GM21717 (cell line): ENCODE measurements around the gene PSMB9.
"Not testable (repeated sequence)": the region's sequence is repeated elsewhere in the genome, so short reads cannot be mapped to it uniquely, and the experiment has no call there.

Experiments used
- ATAC-seq: cut with Tn5 transposase; IDR thresholded peaks from one replicate; pipeline ENCODE4 v1.9.1; 2021; ENCODE audit warnings: mild to moderate bottlenecking, moderate library complexity; ENCODE audit not compliant: unreplicated experiment

PSMB9 gene

DNA sequence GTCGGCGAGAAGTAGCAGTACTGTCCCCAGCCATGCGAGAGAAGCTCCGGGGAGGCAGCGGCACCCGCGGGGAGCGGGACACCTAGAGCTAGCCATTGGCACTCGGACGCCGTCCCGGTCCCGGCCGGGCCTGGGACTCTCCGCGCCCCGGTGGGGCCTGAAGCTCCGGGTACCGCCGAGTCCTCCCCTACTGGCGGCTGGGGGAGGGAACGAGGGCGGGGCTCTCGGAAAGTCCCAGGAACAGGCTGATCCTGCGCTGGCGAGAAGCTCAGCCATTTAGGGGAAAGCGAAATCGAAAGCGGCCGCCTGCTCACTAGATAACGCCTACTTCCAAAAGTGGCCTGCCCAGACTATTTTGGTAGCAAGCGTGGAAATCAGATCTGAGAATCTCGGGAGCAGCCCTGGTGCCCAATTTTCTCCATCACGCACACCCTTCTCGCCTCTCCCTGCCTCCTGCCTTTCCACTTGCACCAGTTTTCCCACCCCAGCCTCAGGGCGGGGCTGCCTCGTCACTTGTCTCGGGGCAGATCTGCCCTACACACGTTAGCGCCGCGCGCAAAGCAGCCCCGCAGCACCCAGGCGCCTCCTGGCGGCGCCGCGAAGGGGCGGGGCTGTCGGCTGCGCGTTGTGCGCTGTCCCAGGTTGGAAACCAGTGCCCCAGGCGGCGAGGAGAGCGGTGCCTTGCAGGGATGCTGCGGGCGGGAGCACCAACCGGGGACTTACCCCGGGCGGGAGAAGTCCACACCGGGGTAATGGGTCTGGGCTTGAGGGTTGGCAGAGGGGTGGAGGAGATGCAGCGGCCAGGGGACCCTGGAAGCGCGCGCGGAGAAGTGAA lies at the start of gene PSMB9, which contains the start of gene TAP1:
Gene PSMB9, plus strand, starts transcription at position 652 of the 835 bp plus-strand sequence. Its CDS starts 38 bp downstream, at position 690.
Gene TAP1, minus strand, starts transcription at position 164 of the 835 bp plus-strand sequence. Its CDS starts 68 bp downstream, at position 96.
- peak; percentile 67 for ATAC-seq

DNA sequence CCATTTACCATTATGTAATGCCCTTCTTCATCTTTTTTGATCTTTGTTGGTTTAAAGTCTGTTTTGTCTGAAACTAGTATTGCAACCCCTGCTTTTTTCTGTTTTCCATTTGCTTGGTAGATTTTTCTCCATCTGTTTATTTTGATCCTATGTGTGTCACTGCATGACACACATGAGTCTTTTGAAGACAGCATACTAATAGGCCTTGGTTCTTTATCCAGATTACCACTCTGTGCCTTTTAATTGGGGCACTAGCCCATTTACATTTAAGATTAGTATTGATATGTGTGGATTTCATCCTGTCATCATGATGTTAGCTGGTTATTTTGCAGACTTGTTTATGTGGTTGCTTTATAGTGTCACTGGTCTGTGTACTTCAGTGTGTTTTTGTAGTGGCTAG lies 48.6 kb upstream of the PSMB9 start:
- not testable (repeated sequence) for ATAC-seq

DNA sequence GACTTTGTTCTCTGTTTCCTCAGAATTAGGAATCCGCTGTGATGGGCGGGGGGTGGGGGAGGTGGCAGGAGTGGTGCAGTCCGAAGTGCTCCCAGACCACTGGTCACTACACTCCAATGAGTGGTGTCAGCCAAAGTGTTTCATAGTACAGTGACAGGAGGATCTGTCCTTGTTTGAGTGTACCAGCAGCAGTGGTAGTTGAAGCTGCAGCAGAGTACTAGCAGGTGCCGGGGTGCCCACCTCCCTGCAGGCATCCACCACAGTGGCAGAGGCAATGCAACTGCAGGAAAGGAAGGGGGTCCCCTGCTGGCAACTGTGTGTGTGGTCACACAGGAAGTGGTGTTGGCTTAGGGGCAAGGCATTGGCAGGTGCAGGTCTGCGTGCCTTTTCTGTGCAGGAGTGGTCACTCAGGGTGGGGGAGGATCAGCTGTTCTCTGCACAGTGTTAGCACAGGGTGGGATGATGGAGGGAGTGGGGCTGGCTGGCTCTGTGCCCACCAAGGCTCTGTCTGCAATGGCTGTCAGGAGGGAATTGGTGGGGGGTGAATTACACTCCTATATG lies 46.9 kb upstream of the PSMB9 start:
- ATAC-seq: no peak

DNA sequence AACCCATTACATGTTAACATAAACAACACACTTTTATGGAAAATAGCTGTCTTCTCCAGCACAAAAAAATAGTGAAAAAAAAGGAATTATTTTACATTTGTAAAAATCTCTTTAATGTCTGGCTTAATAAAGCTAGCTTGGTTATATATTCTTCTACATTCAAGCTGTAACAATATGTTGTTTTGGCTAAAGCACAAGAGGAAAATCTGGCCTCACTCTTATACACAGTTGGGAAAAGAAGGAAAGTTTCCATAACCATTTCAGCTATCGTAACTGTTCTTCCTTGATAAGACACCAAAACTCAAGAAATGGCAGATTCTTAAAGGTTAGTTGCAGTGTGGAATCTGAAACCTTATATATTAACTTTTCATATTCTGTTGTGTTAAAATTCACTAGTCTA lies 44.8 kb upstream of the PSMB9 start:
- ATAC-seq: no peak

DNA sequence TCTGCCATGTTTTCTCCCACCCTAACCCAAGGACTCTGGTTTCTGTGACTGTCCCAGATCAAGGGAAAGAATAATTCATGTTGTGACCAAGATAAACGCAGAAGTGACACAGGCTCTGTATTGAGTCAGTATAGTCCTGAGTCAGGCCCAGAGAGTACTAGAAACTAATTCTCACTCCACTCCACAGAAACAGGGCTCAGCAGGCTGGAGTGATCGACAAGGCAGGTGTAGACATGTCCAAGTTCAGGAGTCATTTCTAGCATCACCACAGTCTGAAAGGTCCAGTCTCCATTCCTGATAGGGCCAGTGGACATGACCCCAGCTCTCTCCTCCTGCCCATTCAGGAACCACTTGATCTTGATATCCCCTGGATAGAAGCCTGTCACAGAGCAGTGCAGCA lies 39.8 kb upstream of the PSMB9 start:
- no peak for ATAC-seq

DNA sequence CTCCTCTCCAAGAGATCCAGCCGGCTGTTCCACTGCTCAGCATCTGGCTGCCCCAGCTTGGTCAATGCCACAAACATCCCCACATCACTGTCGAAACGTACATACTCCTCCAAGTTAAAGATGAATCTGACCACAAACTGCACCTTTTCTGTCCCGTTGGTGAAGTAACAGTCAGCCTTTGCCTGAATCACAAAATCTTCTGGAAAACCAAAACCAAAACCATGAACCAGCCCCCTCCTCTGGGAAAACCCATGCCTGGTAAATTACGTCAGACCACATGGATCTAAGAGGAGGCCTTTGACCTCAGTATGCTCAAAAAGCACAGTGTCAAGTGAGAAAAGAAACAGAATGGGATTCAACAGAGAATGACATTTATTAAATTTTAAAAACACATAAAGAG lies 38.9 kb upstream of the PSMB9 start:
- ATAC-seq: no peak

DNA sequence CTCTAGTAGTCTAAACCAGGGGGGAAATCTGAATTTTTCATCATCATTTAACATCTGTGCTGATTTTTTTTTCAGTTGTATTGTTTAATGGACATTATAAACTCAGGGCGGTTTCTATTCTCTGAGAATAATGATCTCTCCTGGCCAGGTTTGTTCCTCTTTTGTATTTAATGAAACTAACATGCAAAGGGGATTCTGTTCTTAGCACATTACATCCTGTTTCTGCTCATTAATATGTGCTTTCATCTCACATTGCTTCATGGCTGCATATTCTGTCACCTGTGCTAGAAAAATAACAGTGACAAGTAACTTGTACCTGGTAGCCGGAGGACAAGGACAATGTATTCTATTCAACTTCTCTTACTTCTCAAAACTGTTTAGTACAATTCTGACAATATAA lies 38.0 kb upstream of the PSMB9 start:
- ATAC-seq: no peak

DNA sequence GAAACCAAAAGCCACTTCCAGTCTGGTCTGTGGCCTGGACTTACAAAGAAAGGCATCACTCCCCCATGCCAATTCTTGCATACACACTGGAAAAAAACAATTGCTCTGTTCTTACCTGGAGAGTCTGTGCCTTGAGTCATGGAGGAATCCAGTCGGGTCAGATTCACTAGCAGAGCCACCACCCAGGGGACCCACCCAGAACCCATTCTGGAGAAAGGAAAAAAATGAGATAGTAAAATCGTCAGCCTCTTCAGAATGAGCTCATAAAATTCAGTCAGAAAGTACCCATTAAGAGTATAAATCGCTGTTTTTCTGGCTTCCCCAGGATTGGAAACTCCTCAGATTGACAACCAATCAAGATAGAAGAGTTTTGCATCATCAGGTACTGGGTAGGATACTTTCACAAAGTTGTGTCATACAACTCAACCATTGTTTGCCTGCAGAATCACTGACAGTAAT lies 37.2 kb upstream of the PSMB9 start, which contains the start of gene HLA-DOB:
Gene HLA-DOB, minus strand, starts transcription at position 257 of the 459 bp plus-strand sequence. Its CDS starts 51 bp downstream, at position 206.
- peak; percentile 43 for ATAC-seq

DNA sequence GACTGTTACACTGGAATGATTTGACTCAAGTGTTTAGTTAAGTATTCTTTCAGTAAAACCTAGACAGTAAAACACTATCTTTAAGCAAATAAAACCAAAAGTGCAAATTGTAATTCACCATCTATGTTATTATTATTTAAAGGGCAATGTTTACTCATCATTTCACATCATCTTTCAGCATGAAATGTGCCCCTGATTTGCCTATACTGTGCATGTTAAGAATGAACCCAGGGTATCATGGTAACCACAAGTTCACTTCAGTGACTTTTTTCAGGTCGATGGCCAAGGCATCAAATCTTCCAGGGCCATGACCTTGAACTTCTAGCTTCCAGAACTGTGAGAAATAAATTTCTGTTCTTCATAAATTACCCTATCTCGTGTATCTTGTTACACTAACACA lies 35.1 kb upstream of the PSMB9 start:
- no peak for ATAC-seq

DNA sequence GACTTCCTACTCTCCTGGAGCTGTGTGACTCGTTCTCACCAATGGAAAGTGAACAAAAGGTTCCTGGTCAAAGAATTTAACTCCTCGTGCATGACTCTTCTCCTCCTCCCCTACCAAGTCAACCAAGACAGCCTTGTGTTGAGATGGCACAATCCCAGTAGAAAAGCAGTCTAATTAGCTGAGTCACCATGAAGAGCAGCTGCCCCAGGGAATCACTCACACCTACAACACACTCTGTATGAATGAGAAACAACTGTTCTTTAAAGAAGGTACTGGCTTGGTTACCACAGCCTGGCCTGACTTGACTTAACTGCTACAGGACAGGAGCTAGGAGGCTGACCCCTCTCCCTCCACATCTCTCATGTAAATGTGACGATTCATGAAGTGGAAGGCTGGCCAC lies 34.3 kb upstream of the PSMB9 start:
- ATAC-seq: no peak

DNA sequence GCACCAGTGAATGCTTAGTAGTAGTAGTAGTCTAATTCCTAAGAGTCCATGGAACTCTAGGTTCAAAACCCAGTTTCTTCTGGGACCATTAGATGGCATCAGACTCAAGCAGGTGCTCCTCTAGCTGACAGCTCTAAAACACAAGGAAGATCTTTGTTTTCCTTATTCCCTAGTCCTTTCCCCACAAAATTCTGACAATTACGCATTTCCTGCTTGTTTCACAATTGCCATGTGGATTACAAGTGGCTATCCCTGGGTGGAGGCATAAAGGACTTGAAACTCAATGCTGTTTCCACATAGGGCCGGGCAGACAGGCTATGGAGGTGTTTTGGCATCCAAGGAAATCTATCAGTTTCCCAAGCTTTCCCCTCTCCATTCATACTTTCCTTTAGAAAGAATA lies 28.0 kb upstream of the PSMB9 start:
- no peak for ATAC-seq

DNA sequence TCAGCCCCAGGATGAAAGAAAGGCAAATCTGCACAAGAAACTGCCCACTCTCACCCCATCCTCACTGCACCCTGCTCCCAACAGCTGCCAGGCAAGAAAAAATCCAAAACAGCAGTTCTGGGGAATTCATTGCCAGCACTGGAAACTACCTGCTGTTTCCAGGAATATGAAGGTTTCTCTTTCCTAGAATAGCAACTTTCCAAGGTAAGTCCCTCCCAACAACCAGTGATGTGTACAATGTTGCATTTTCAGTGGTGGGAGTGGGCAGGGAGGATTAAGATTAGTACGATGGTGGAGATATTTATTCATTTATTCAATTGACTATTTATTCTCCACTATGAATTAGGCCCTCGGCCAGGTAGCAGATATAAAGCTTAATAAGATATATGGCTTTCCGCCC lies 27.0 kb upstream of the PSMB9 start:
- ATAC-seq: no peak

DNA sequence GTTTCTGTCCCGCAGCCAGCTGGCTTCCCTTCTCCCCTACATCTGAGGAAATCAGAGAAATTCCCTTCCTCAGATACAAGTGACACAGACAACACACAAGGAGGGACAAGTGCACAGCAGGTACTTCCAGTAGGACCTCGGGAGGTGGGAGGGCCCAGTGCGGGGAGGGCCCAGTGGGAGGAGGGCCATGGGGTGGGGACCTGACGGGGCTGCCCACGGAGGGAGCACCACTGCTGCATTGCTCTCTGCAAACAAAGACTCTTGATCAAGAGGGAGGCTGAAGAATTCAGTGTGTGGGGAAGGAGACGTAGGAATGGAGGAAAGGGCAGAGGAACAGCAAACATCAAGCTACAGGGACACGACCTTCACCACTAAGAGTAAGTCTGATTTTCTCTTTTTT lies 24.5 kb upstream of the PSMB9 start:
- ATAC-seq: no peak

DNA sequence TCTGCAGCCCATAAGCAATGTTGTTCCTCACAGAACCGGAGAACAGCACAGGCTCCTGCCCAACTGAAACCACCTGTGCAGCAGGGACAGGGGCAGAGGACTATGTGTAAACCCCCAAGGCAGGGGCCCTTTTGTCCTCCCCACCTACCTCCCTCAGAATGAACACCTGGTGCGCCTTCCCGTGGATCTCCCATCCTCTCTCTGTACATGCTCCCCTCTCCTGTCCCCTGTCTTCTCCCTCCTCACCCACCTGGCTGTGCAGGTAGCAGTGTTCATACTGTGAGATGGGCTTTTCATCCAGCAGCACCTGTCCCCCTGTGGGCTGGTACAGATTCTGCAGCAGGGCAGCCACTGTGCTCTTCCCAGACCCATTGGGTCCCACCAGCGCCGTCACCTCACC lies 24.0 kb upstream of the PSMB9 start:
- ATAC-seq: no peak

DNA sequence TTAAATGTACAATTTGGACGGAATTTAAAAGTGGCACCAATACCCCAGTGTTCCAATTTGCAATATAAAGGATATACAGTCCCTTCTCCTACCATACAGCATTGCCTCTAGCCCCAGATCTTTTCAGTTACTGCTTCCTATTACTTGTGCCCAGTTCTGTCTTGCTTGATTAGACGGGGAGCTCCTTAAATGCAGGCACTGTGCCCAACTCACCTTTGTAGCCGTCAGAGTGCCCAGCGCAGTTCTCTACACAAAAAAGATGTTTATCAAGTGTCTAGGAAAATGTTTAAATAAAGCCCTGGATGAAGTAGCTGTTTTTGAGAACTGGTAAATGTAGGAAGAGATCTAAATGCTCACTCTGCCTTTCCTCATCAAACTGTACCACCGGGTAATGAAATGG lies 23.1 kb upstream of the PSMB9 start:
- ATAC-seq: no peak

DNA sequence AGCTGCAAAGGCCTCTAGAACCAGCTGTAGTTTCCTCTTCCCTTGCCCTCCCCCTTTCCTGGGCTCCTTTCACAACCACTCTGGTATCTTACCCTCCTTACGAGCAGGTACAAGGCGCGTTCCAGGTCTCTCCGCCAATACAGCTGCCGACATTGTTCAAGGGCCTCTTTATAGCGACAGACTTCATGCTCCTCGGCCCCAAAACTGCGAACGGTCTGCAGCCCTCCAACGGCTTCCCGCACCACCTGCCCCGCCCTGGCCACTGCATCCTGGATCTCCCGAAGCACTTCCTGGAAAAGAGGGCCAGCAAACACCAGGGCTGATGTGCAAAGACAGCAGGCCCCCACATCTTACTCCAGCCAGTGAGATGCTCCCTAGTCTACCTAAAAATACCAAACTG lies 21.5 kb upstream of the PSMB9 start:
- ATAC-seq: no peak

DNA sequence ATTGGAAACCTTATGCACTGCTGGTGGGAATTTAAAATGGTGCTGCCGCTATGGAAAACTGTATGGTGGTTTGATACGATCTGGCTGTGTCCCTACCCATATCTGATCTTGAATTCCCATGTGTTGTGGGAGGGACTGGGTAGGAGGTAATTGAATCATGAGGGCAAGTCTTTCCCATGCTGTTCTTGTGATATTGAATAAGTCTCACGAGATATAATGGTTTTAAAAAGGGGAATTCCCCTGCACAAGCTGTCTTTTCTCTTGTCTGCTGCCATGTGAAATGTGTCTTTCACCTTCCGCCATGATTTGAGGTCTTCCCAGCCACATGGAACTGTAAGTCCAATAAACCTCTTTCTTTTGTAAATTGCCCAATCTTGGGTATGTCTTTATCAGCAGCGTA lies 20.3 kb upstream of the PSMB9 start:
- no peak for ATAC-seq

DNA sequence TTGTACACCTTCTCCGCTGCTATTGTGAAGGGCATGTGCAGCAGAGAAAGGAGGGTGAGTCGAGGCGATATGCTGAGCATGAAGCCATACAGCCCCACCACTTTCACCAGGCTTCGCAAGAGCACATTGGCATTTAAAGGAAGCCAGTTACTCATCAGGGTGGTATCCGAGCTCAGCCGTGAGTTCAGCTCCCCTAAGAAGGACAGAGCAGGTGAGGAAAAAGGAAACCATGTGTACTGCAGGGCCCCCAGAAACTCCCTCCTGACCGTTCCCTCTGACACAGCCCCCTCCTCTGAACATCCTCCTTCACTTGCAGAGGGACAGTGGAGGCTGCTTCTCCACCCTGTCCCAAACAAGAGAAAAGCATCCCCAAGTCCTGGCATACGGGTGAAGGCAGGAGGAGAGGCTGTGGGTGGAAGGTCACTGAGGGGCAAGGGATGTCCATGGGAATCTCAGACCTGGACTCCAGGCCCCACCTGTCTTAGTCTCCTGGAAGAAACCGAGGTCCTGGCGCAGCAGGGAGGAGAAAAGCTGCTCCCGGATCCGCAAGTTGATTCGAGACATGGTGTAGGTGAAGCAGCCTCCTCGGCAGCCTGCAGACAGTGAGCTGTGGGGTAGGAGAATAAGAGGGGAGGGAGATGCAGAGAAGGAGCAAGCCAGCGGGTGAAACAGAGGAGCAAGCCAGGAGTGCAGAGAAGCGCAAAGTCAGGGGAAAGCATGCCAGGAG lies 18.7 kb upstream of the PSMB9 start:
- no peak for ATAC-seq

DNA sequence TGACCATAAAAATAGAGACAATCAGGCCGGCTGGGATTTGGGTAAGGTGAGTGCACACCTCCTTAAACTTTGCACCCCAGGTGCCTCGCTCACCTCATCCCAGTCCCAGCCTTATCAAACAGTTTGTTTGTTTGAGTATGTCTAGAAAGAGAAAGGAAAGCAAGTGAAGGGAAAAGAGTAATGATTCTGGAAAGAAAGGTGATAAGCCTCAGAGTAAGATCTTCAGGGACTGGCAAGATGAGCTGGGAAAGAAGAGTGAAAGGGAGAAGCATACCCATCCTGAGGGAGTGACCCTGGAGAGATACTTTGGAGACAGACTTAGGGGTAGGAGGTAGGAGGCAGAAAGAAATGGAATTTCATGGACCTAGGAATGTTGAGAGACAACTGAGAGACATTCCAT lies 17.1 kb upstream of the PSMB9 start:
- ATAC-seq: no peak

DNA sequence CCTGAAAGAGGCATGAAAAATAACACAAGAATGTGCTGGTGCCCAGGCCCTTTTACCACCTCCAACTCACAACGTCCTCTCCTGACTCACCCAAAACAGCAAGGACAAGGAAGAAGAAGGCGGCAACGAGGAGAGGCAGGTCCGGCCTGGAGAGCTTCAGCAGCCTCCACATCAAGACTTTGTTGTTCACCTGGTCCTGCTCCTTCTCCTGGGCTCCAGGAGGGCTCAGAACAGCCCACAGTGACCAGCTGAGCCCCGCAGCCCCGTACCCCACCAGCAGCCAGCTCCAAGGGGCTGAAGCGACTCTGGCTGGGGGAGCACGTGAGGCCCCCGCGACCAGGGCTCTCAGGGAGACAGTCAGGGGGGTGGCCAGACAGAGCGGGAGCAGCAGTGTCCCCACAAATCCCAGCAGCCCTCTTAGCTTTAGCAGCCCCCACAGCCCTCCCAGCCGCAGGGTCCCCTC lies 16.3 kb upstream of the PSMB9 start:
- no peak for ATAC-seq

DNA sequence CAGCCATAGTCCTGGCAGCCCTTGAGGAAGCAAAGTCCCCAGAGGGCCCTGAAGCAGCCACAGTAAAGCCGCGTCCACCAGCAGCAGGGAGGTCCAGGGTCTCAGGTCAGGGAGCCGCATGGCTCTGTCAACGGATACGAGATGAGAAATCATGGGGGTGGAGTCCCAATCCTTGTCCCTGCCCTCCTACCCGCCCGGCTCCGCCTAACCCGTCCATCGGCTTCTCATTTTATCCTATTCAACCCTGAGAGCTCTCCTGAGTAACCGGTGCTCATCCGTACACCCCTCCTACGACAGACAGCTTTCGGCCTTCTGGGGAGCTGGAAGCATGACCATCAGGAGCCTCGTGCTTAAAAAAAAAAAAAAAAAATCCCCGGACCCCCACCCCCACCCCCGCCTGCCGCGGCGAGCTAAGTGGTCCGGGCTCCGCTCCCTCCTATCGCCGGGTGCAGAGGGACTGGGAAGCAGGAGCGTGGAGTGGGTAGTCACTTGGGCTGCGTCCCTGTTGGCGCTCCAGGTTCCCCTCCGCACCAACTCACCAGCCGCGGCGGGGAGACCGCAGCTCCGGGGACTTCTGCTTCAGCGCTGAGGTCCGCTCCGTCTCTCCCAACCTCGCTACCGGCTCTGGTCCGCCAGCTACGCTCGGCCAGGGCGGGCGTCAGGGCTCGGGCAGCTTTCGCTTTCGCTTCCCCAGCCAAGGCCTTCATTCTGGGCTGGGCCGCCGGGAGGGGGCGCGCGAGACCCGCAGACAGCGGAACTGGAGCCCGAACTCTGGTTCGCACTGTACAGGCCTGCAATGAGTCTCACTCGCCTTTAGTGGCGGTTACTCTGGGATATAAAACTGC lies 15.7 kb upstream of the PSMB9 start, which contains the start of gene TAP2:
Gene TAP2, minus strand, starts transcription at position 626 of the 845 bp plus-strand sequence. Its CDS starts 506 bp downstream, at position 120.
- peak; percentile 54 for ATAC-seq
